NCI-H146 (cell line): Measurements from ENCODE around the gene PIGV.
"Not testable (repeated sequence)": the region's sequence is repeated elsewhere in the genome, so short reads cannot be mapped to it uniquely, and the experiment has no call there.

Experiments used
- DNase-seq: peaks from one replicate; lab custom pipeline; 2025; lab: John Stamatoyannopoulos, UW

PIGV gene

GRCh38 chr1:26792924-26793323, 5.2 kb downstream of the PIGV start:
- DNase-seq, result no peak

- no peak for DNase-seq
Observed at GRCh38 chr1:26794391-26794790, 6.6 kb downstream of the PIGV start.

GRCh38 chr1:26797627-26798026, 9.9 kb downstream of the PIGV start:
- DNase-seq, result no peak

- DNase-seq, result no peak
Observed at GRCh38 chr1:26799479-26800142, 11.9 kb downstream of the PIGV start.

GRCh38 chr1:26803932-26804331, 16.2 kb downstream of the PIGV start:
- DNase-seq, result not testable (repeated sequence)

- peak; percentile 54 for DNase-seq
Observed at GRCh38 chr1:26810105-26810504, 22.4 kb downstream of the PIGV start.

GRCh38 chr1:26811057-26811456, 23.3 kb downstream of the PIGV start:
- no peak for DNase-seq

GRCh38 chr1:26811708-26812107, 24.0 kb downstream of the PIGV start:
- DNase-seq, result no peak

GRCh38 chr1:26814377-26814776, 26.6 kb downstream of the PIGV start:
- no peak for DNase-seq

- no peak for DNase-seq
Observed at GRCh38 chr1:26814893-26815292, 27.1 kb downstream of the PIGV start.

GRCh38 chr1:26820784-26821269, 33.1 kb downstream of the PIGV start:
- DNase-seq, result no peak

- DNase-seq, result no peak
Observed at GRCh38 chr1:26822737-26823395, 35.1 kb downstream of the PIGV start.

GRCh38 chr1:26824731-26825130, 37.0 kb downstream of the PIGV start:
- DNase-seq, result no peak

GRCh38 chr1:26826261-26827105, 38.7 kb downstream of the PIGV start, which contains the start of gene ZDHHC18:
TSS of gene ZDHHC18 (plus strand) at chr1:26826688. CDS start at chr1:26826805, 117 bp downstream.
- DNase-seq, result peak; percentile 45

- no peak for DNase-seq
Observed at GRCh38 chr1:26827106-26827604, 39.4 kb downstream of the PIGV start.

GRCh38 chr1:26827663-26828062, 39.9 kb downstream of the PIGV start:
- no peak for DNase-seq

GRCh38 chr1:26828411-26828991, 40.8 kb downstream of the PIGV start:
- DNase-seq, result no peak

- DNase-seq, result no peak
Observed at GRCh38 chr1:26829184-26829911, 41.6 kb downstream of the PIGV start.

GRCh38 chr1:26831059-26831458, 43.3 kb downstream of the PIGV start:
- DNase-seq, result no peak

GRCh38 chr1:26831546-26832248, 43.9 kb downstream of the PIGV start:
- DNase-seq, result no peak
